ENCODE results near the gene COPZ1. TPM values are rescaled to one million over a fixed set of nuclear protein-coding genes. Genes with fewer than 3 reads are reported as not detected.
A peak's percentile ranks its signal among the peaks of the same experiment; 100 is the strongest.

Gene COPZ1
- total and polyA plus RNA-seq, 9 of the 15 experiments (the other 6 are each of a cell fraction or from before 2014, with no cell fraction given) = 137 to 487 (median 233) TPM

DNA sequence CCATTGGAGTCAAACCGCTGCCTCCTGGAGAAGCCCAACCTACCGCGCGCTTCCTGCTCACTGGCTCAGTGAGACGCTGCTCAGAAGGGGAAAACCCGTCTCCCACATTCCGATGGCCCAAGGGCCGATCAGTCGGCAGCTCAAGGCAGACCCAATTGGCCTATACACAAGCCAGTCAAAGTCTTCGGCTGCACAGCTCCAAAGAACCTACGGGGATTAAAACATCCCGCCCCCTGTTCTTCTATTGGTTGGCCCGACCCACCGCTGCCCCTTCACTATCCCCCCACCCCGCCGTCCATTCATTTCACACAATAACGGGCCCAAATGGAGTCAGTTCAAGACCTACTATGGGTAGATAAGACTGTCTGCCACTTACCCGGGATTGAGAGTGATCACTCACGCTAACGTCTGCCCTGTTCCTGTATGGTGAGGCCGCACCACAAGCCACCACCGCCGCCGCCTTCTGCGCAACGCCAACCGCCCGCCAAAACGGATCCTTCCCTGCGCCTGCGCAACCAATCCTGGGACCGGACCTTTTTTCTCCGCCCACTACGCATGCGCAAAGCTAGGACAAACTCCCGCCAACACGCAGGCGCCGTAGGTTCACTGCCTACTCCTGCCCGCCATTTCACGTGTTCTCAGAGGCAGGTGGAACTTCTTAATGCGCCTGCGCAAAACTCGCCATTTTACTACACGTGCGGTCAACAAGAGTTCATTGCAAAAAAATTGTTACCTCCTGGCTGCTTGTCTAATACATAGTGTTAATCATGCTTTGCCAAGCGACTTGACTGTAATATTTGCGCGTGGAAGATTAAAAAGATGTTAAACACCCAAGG lies 45.1 kb upstream of the COPZ1 start, which contains the start of gene CBX5 (continued):
- no peak for TF ChIP-seq HDAC3 (IDR thresholded peaks at IDR 0.05; ENCODE audit: borderline replicate concordance, partially characterized antibody)
- no peak for TF ChIP-seq FOXA1 (IDR thresholded peaks at IDR 0.05; ENCODE audit: borderline replicate concordance)
- TF ChIP-seq POLR2B (IDR thresholded peaks at IDR 0.05; ENCODE audit: low read depth, partially characterized antibody) = peak; percentile 97
- peak; percentile 67 for TF ChIP-seq GABPB1 (CRISPR knock-in tag; IDR thresholded peaks at IDR 0.05)
- TF ChIP-seq HDGF (IDR thresholded peaks at IDR 0.05) = no peak
- TF ChIP-seq MCM7 (IDR thresholded peaks at IDR 0.05) = no peak
- no peak for TF ChIP-seq NCOA1 (IDR thresholded peaks at IDR 0.05; ENCODE audit: low read depth)
- TF ChIP-seq ZFPM2 (CRISPR knock-in tag; IDR thresholded peaks at IDR 0.05) = no peak
- TF ChIP-seq FUS (optimal IDR thresholded peaks at IDR 0.05; ENCODE audit: low read depth, low read length) = no peak
- peak; percentile 9; the same call in 1 of the 2 replicates for TF ChIP-seq ERF (CRISPR knock-in tag; IDR thresholded peaks at IDR 0.05)
- TF ChIP-seq RAD21 (CRISPR knock-in tag; conservative IDR thresholded peaks at IDR 0.05 in 1 of 2, IDR thresholded peaks at IDR 0.05 in 1 of 2) = peak in 1 of 2 experiments; percentile 11; a peak in 1 of 4 replicates
- no peak for TF ChIP-seq ZBTB17 (CRISPR knock-in tag; IDR thresholded peaks at IDR 0.05)
- no peak for TF ChIP-seq ZNF140 (CRISPR knock-in tag; IDR thresholded peaks at IDR 0.05)
- no peak for TF ChIP-seq ETV1 (tag; conservative IDR thresholded peaks at IDR 0.05; ENCODE audit: low read depth)
- no peak for TF ChIP-seq SPI1 (IDR thresholded peaks at IDR 0.05; ENCODE audit: borderline replicate concordance, low read depth, low read length)
- peak; percentile 77; the same call in 1 of the 2 replicates for TF ChIP-seq ZBTB33 (CRISPR knock-in tag; IDR thresholded peaks at IDR 0.05)
- TF ChIP-seq SP2 (IDR thresholded peaks at IDR 0.05; ENCODE audit: extremely low read depth, low read depth, low read length, poor library complexity, severe bottlenecking) = peak; percentile 77
- TF ChIP-seq ZNF717 (CRISPR knock-in tag; IDR thresholded peaks at IDR 0.05) = no peak
- 0 out of 2 replicates have a peak, but pooled peaks have one; percentile 53 for TF ChIP-seq SMAD4 (CRISPR knock-in tag; conservative IDR thresholded peaks at IDR 0.05)
- no peak; the same call in 1 of the 2 replicates for TF ChIP-seq LARP7 (IDR thresholded peaks at IDR 0.05)
- TF ChIP-seq ARID3A (IDR thresholded peaks at IDR 0.05; ENCODE audit: borderline replicate concordance, low read depth, low read length) = 0 out of 2 replicates have a peak, but pooled peaks have one; percentile 22
- TF ChIP-seq ZNF668 (CRISPR knock-in tag; IDR thresholded peaks at IDR 0.05) = no peak
- no peak for TF ChIP-seq ZNF239 (CRISPR knock-in tag; IDR thresholded peaks at IDR 0.05)
- no peak for TF ChIP-seq TBP (optimal IDR thresholded peaks at IDR 0.05; ENCODE audit: low read depth, low read length)
- no peak for TF ChIP-seq HEY1 (CRISPR knock-in tag; IDR thresholded peaks at IDR 0.05; ENCODE audit: borderline replicate concordance)
